WERI-Rb-1 (cell line): ENCODE results near the gene ID2.

Experiments
- DNase-seq: peaks from one replicate; pipeline ENCODE4 v3.0.0-alpha.2; 2020
- H3K27ac ChIP-seq: fragments of 250-450 bp; sonication (Bioruptor Pico); 2 replicates; pipeline ENCODE4 v1.5.1; 2020; ENCODE audit warnings: mild to moderate bottlenecking, moderate library complexity
- H3K27me3 ChIP-seq: fragments of 250-450 bp; sonication (Bioruptor Pico); 2 replicates; pipeline ENCODE4 v1.5.1; 2021; ENCODE audit warnings: mild to moderate bottlenecking, low read depth, moderate library complexity; ENCODE audit not compliant: insufficient read depth, severe bottlenecking
- H3K36me3 ChIP-seq: fragments of 250-450 bp; sonication (Bioruptor Pico); 2 replicates; pipeline ENCODE4 v1.5.1; 2020; ENCODE audit warnings: mild to moderate bottlenecking, moderate library complexity
- H3K4me3 ChIP-seq: 2 replicates; pipeline ENCODE4 v1.5.1; 2011; ENCODE audit warnings: low read depth, mild to moderate bottlenecking, control low read depth, low read length
- H3K9me3 ChIP-seq: fragments of 250-450 bp; sonication (Bioruptor Pico); 2 replicates; pipeline ENCODE4 v1.5.1; 2021; ENCODE audit warnings: mild to moderate bottlenecking, moderate library complexity; ENCODE audit not compliant: severe bottlenecking
- TF ChIP-seq, protein P1 (sequence below): IDR thresholded peaks from 2 replicates; pipeline ENCODE4 v1.5.1; 2011; ENCODE audit warnings: low read depth, mild to moderate bottlenecking, control low read depth, inconsistent platforms, low read length

Gene ID2

DNA sequence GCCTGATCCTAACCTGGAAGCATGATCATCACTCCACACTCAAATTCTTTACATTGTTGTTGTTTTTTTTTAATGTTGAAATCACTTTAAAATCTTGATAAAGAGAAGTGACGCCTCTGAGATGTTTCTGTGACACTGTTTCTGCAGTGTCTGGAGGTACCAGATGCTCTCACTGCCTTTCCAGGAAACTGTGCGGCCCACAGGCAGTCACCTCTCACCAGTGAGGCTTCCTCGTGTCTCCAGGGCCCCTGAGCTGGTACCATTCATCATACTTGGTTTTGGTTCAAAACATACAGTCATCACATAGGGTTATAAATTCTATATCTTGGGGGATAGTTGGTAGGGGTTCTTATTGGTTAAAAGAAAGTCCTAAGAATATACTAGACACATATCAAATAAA lies 10.1 kb upstream of the ID2 start:
- TF ChIP-seq, protein P1, sequence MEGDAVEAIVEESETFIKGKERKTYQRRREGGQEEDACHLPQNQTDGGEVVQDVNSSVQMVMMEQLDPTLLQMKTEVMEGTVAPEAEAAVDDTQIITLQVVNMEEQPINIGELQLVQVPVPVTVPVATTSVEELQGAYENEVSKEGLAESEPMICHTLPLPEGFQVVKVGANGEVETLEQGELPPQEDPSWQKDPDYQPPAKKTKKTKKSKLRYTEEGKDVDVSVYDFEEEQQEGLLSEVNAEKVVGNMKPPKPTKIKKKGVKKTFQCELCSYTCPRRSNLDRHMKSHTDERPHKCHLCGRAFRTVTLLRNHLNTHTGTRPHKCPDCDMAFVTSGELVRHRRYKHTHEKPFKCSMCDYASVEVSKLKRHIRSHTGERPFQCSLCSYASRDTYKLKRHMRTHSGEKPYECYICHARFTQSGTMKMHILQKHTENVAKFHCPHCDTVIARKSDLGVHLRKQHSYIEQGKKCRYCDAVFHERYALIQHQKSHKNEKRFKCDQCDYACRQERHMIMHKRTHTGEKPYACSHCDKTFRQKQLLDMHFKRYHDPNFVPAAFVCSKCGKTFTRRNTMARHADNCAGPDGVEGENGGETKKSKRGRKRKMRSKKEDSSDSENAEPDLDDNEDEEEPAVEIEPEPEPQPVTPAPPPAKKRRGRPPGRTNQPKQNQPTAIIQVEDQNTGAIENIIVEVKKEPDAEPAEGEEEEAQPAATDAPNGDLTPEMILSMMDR, result no peak
- no peak overlapping the region for H3K4me3 ChIP-seq
- H3K27me3 ChIP-seq, result no peaks in the 10 kb centered on the region
- no peaks in the 10 kb centered on the region for H3K36me3 ChIP-seq
- peaks cover 25% of the 10 kb centered on the region for H3K9me3 ChIP-seq
- H3K27ac ChIP-seq, result no peak overlapping the region
- no peak for DNase-seq

DNA sequence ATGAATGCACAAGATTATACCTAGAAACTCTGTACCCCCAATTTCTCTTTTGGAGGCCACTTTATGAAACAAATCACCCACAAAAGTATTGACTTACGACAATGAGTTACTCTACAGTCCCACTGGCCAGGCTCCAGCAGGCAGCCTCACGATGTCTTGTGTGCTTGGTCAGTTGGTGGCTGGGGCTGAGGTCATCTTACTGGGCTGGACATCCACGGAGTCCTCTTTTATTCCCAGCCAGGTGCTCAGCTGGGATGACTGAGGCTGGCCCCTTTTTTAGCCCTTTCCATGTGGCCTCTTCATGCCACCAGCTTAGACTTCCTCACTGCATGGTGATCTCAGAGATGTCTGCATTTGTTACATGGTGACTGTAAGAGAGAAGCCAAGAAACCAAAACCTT lies 8.9 kb upstream of the ID2 start:
- Histone ChIP-seq H3K27me3 (no peaks in the 10 kb centered on the region), H3K9me3 (peaks cover 23% of the 10 kb centered on the region), H3K27ac (no peak overlapping the region), H3K36me3 (peaks cover 1% of the 10 kb centered on the region; the same call in 1 of the 2 replicates), H3K4me3 (no peak overlapping the region)
- TF ChIP-seq, protein P1, result no peak
- no peak for DNase-seq

DNA sequence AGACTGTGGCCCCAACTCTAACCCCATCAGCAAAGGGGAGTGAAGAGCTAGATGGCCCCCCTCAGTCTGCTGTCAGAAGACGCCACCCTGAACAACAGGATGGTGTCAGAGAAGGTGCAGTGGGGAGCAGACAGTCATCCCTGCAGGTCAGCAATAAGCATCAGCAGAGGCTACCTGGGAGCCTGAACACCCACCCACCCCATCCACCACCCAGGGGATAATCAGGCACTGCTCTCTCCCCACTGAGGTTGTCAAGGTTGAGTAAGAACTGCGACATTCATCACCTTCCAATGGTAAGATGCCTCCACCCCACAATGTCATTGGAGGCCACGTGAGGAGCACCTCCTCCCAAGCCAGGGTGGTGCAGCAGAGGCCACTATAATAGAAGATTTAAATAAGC lies 8.5 kb upstream of the ID2 start:
- TF ChIP-seq, protein P1, result no peak
- no peaks in the 10 kb centered on the region for H3K27me3 ChIP-seq
- H3K9me3 ChIP-seq, result peaks cover 23% of the 10 kb centered on the region
- H3K36me3 ChIP-seq, result peaks cover 3% of the 10 kb centered on the region; the same call in 1 of the 2 replicates
- no peak for DNase-seq
- H3K27ac ChIP-seq, result no peak overlapping the region
- H3K4me3 ChIP-seq, result no peak overlapping the region

DNA sequence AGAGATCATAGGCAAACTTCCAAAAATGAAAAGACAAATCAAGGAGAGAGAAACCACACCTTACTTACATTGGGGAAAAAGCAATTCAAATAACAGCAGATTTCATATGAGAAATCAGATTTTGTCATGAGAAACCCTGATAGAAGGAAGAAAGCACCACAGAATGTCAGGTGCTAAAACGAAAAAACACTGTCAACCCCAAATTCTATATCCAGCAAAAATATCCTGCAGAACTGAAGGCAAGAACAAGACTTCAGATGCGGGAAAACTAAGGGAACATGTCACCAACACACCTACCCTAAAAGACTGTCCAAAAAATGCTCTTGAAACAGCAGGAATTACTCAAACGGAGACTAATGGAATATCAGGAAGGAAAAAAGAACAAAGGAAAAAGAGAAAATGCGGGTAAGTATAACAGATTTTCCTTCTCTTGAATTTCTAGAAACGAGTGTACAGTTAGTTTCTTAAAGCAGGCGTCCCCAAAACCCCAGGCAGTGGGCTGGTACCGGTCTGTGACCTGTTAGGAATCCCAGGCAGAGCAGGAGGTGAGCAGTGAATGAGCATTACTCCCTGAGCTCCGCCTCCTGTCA lies 7.3 kb upstream of the ID2 start:
- TF ChIP-seq, protein P1, result no peak
- Histone ChIP-seq H3K27ac (no peak overlapping the region), H3K4me3 (no peak overlapping the region), H3K27me3 (no peaks in the 10 kb centered on the region), H3K36me3 (peaks cover 3% of the 10 kb centered on the region; the same call in 1 of the 2 replicates), H3K9me3 (peaks cover 23% of the 10 kb centered on the region)
- no peak for DNase-seq

DNA sequence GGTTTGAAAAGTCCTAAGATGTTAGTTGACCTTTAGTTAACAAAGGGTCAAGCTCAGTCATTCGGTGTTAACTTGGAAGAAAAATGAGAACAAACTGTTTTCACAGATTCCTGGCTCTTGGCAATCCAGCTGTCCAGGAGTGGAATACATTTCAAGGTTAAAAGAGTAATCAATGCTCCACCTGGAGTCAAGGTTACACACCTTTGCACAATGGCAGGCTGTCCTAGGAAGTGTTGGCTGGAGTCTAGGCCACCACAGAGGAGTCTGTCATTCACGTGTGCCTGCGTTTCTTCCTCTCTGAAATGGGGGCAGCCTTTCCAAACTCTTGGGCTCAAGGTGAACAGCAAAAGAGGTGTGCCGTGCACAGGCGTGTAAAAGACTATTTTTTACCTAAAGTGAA lies 6.3 kb upstream of the ID2 start:
- H3K4me3 ChIP-seq, result no peak overlapping the region
- DNase-seq, result no peak
- no peak overlapping the region for H3K27ac ChIP-seq
- H3K27me3 ChIP-seq, result no peaks in the 10 kb centered on the region
- H3K36me3 ChIP-seq, result peaks cover 3% of the 10 kb centered on the region; the same call in 1 of the 2 replicates
- H3K9me3 ChIP-seq, result peaks cover 23% of the 10 kb centered on the region
- TF ChIP-seq, protein P1, result no peak
